ENCODE measurements around the gene UAP1L1.
A peak's percentile ranks its signal among the peaks of the same experiment; 100 is the strongest.
"Not testable (repeated sequence)": the region's sequence is repeated elsewhere in the genome, so short reads cannot be mapped to it uniquely, and the experiment has no call there.

Gene UAP1L1

GRCh38 chr9:137054932-137055384 is 22.4 kb upstream of the UAP1L1 start:
- H3K4me3 ChIP-seq (ENCODE audit: low read depth, low read length): no peak overlapping the region
- no peak for DNase-seq (ENCODE audit: low read depth)

GRCh38 chr9:137055385-137056364 is 21.6 kb upstream of the UAP1L1 start:
- H3K4me3 ChIP-seq (ENCODE audit: low read depth, low read length): no peak overlapping the region
- DNase-seq (ENCODE audit: low read depth): peak; percentile 39

GRCh38 chr9:137056739-137057415 is 20.4 kb upstream of the UAP1L1 start:
- H3K4me3 ChIP-seq (ENCODE audit: low read depth, low read length): no peak overlapping the region
- no peak for DNase-seq (ENCODE audit: low read depth)

GRCh38 chr9:137057545-137057944 is 19.8 kb upstream of the UAP1L1 start:
- no peak for DNase-seq (ENCODE audit: low read depth)
- H3K4me3 ChIP-seq (ENCODE audit: low read depth, low read length): no peak overlapping the region

GRCh38 chr9:137058521-137059234 is 18.6 kb upstream of the UAP1L1 start:
- H3K4me3 ChIP-seq (ENCODE audit: low read depth, low read length): no peak overlapping the region
- no peak for DNase-seq (ENCODE audit: low read depth)

- DNase-seq (ENCODE audit: low read depth): no peak
- H3K4me3 ChIP-seq (ENCODE audit: low read depth, low read length): no peak overlapping the region
These were observed 14.9 kb upstream of the UAP1L1 start for GRCh38 chr9:137062384-137062783.

- H3K4me3 ChIP-seq (ENCODE audit: low read depth, low read length); DNase-seq (ENCODE audit: low read depth): not testable (repeated sequence)
These were observed 14.5 kb upstream of the UAP1L1 start for GRCh38 chr9:137062798-137063197.

GRCh38 chr9:137063311-137064026 is 13.8 kb upstream of the UAP1L1 start:
- no peak for DNase-seq (ENCODE audit: low read depth)
- no peak overlapping the region for H3K4me3 ChIP-seq (ENCODE audit: low read depth, low read length)

- H3K4me3 ChIP-seq (ENCODE audit: low read depth, low read length): no peak overlapping the region
- no peak for DNase-seq (ENCODE audit: low read depth)
These were observed 13.1 kb upstream of the UAP1L1 start for GRCh38 chr9:137064027-137064879.

GRCh38 chr9:137064880-137065164 is 12.5 kb upstream of the UAP1L1 start:
- H3K4me3 ChIP-seq (ENCODE audit: low read depth, low read length): no peak overlapping the region
- DNase-seq (ENCODE audit: low read depth): no peak

- no peak for DNase-seq (ENCODE audit: low read depth)
These were observed 11.9 kb upstream of the UAP1L1 start for GRCh38 chr9:137065336-137065967.

GRCh38 chr9:137066096-137066861 is 11.0 kb upstream of the UAP1L1 start:
- no peak for DNase-seq (ENCODE audit: low read depth)
- H3K4me3 ChIP-seq (ENCODE audit: low read depth, low read length): no peak overlapping the region

More at GRCh38 chr9:137065336-137065967, 11.9 kb upstream of the UAP1L1 start:
- H3K4me3 ChIP-seq (ENCODE audit: low read depth, low read length): no peak overlapping the region

GRCh38 chr9:137067860-137068538 is 9.3 kb upstream of the UAP1L1 start:
- DNase-seq (ENCODE audit: low read depth): no peak

GRCh38 chr9:137068539-137069507 is 8.5 kb upstream of the UAP1L1 start:
- DNase-seq (ENCODE audit: low read depth): no peak
- no peak overlapping the region for H3K4me3 ChIP-seq (ENCODE audit: low read depth, low read length)

More at GRCh38 chr9:137067860-137068538, 9.3 kb upstream of the UAP1L1 start:
- H3K4me3 ChIP-seq (ENCODE audit: low read depth, low read length): no peak overlapping the region

- DNase-seq (ENCODE audit: low read depth): no peak
- peak overlapping the region; percentile 22 for H3K4me3 ChIP-seq (ENCODE audit: low read depth, low read length)
These were observed 7.7 kb upstream of the UAP1L1 start for GRCh38 chr9:137069508-137070091.
